HepG2 (cell line): ENCODE data around the gene THADA. TPM values are rescaled to one million over a fixed set of nuclear protein-coding genes. Genes with fewer than 3 reads are reported as not detected.

Experiments
- ATAC-seq: fragments of 200-7000 bp; cut with Tn5 transposase; 3 replicates; pipeline ENCODE4 v1.9.1; 2020; ENCODE audit warnings: mild to moderate bottlenecking, moderate library complexity
- BruUV-seq: library from RNA; stranded (reverse); fragments of 400-500 nt; replicated peaks from 2 replicates; lab custom pipeline; 2021; lab: Mats Ljungman, UMichigan
- CTCF ChIA-PET: fragments of 300-600 bp; formaldehyde crosslinking; extraction: SDS; loops from one replicate; lab custom pipeline; 2021; ENCODE audit warnings: low total read pairs, inconsistent platforms, low intra/inter-chr PET ratio; lab: Yijun Ruan, JAX
- POLR2A ChIA-PET: fragments of 350-600 bp; sonication (Branson Sonifier 250); formaldehyde crosslinking; loops from one replicate; lab custom pipeline; 2020; ENCODE audit warnings: antibody characterized with exemption, inconsistent platforms; lab: Yijun Ruan, JAX
- DNase-seq: peaks from one replicate; pipeline ENCODE4 v3.0.0-alpha.2; 2015; ENCODE audit warnings: low spot score
- FAIRE-seq: peaks from 3 replicates; lab custom pipeline; 2011; peaks lifted over from hg19 to GRCh38; lab: Jason Lieb, UNC
- H2AFZ ChIP-seq: one replicate; pipeline ENCODE4 v1.6.1; 2011; ENCODE audit warnings: low read length, inconsistent platforms
- H3K27ac ChIP-seq: fragments of 300-600 bp; 3 replicates; pipeline ENCODE4 v1.8.0; 2011; ENCODE audit warnings: mixed run types, mild to moderate bottlenecking, mixed read lengths, low read length, inconsistent platforms; ENCODE audit not compliant: insufficient read depth; ENCODE audit errors: extremely low read length
- H3K27me3 ChIP-seq, 2 experiments: fragments of 200-600 bp in 1 of 2; 2 replicates in 1 of 2; 3 replicates in 1 of 2; pipeline versions ENCODE4 v1.6.0 to v1.8.0; 2011; ENCODE audit warnings: low read length in 2 of 2, mild to moderate bottlenecking in 2 of 2, moderate library complexity in 2 of 2, inconsistent platforms in 1 of 2; ENCODE audit not compliant: insufficient read depth in 2 of 2, control insufficient read depth in 1 of 2
- H3K36me3 ChIP-seq, 2 experiments: fragments of 200-600 bp in 1 of 2; replicated peaks in 1 of 2; 2 replicates in 1 of 2; 3 replicates in 1 of 2; pipeline versions ENCODE4 v1.5.1 to v1.8.0; 2011; ENCODE audit warnings: low read length in 2 of 2, inconsistent platforms in 1 of 2; ENCODE audit not compliant: insufficient read depth in 2 of 2, control insufficient read depth in 1 of 2
- H3K4me1 ChIP-seq: 2 replicates; pipeline ENCODE4 v1.5.1; 2012; ENCODE audit warnings: low read length, inconsistent platforms; ENCODE audit not compliant: insufficient read depth
- H3K4me2 ChIP-seq: 2 replicates; pipeline ENCODE4 v1.6.0; 2011; ENCODE audit warnings: low read depth, low read length, inconsistent platforms
- H3K4me3 ChIP-seq, 3 experiments: fragments of 200-600 bp in 1 of 3; sonication (generic), shearing (Covaris generic) in 1 of 3; replicated peaks in 1 of 3; 2 replicates each; pipeline ENCODE4 v1.5.1; 2011 to 2016; ENCODE audit warnings: low read length in 3 of 3, inconsistent platforms in 2 of 3, low read depth in 2 of 3, mild to moderate bottlenecking in 2 of 3, control low read depth in 1 of 3, mixed read lengths in 1 of 3; ENCODE audit not compliant: insufficient read depth in 1 of 3
- H3K79me2 ChIP-seq: one replicate; pipeline ENCODE4 v1.6.1; 2011; ENCODE audit warnings: low read length, inconsistent platforms; ENCODE audit not compliant: insufficient read depth
- H3K9ac ChIP-seq: 2 replicates; pipeline ENCODE4 v1.6.0; 2011; ENCODE audit warnings: mild to moderate bottlenecking, low read depth, low read length, inconsistent platforms; ENCODE audit not compliant: insufficient read depth
- H3K9me3 ChIP-seq: 2 replicates; pipeline ENCODE4 v1.5.1; 2012; ENCODE audit warnings: mild to moderate bottlenecking, low read length
- H4K20me1 ChIP-seq: 2 replicates; pipeline ENCODE4 v1.6.0; 2011; ENCODE audit warnings: inconsistent platforms, mild to moderate bottlenecking, low read length, moderate library complexity; ENCODE audit not compliant: insufficient read depth
- FOXP4 ChIP-seq: sonication (generic); formaldehyde crosslinking; IDR thresholded peaks from 2 replicates; pipeline ENCODE4 v1.4.0; 2020; ENCODE audit warnings: missing genetic modification reagents
- IKZF1 ChIP-seq: fragments of 450-650 bp; IDR thresholded peaks from 2 replicates; pipeline ENCODE4 v1.7.1; 2016
- MNT ChIP-seq: fragments of 450-650 bp; IDR thresholded peaks from 2 replicates; pipeline ENCODE4 v1.6.1; 2016
- RXRA ChIP-seq: sonication (generic); formaldehyde crosslinking; IDR thresholded peaks from 2 replicates; pipeline ENCODE4 v1.5.1; 2020; ENCODE audit warnings: missing genetic modification reagents
- WIZ ChIP-seq: sonication (generic); formaldehyde crosslinking; IDR thresholded peaks from 2 replicates; pipeline ENCODE4 v1.5.1; 2020; ENCODE audit warnings: mild to moderate bottlenecking, missing genetic modification reagents
- ZNF281 ChIP-seq: sonication (generic); formaldehyde crosslinking; IDR thresholded peaks from 2 replicates; pipeline ENCODE4 v1.4.0; 2020; ENCODE audit warnings: missing genetic modification reagents, borderline replicate concordance
- ZNF704 ChIP-seq: sonication (generic); formaldehyde crosslinking; IDR thresholded peaks from 2 replicates; pipeline ENCODE4 v1.8.1; 2023; ENCODE audit warnings: mild to moderate bottlenecking, inconsistent platforms, moderate library complexity, missing genetic modification reagents, borderline replicate concordance
- ZNF790 ChIP-seq: sonication (generic); formaldehyde crosslinking; IDR thresholded peaks from 2 replicates; pipeline ENCODE4 v1.8.0; 2022; ENCODE audit warnings: missing genetic modification reagents, mild to moderate bottlenecking, borderline replicate concordance
- ZNF792 ChIP-seq: IDR thresholded peaks from 2 replicates; pipeline ENCODE4 v1.6.1; 2016
- ZSCAN21 ChIP-seq: sonication (generic); formaldehyde crosslinking; IDR thresholded peaks from 2 replicates; pipeline ENCODE4 v1.8.0; 2022; ENCODE audit warnings: mild to moderate bottlenecking, missing genetic modification reagents, moderate library complexity, borderline replicate concordance
- WGBS: methylation state at CpG from one replicate; pipeline ENCODE4 v1.1.6; 2017; ENCODE audit warnings: low lambda C conversion rate; 5-methylcytosine and 5-hydroxymethylcytosine counted together
- in situ Hi-C: cut with HindIII; loops from 2 replicates; pipeline ENCODE4 v1.10.0; 2017; ENCODE audit warnings: low pct_unique_long_range_greater_than_20kb; ENCODE audit not compliant: extremely low pct_ligation_motif_present
- intact Hi-C: fragments of 100-400 bp; cut with micrococcal nuclease; formaldehyde crosslinking; loops from one replicate; pipeline ENCODE4 v1.10.0; 2022; ENCODE audit not compliant: unreplicated experiment
- polyA plus RNA-seq, 8 experiments: library from polyadenylated mRNA; depleted of rRNA in 3 of 8; stranded (reverse) in 7 of 8; unstranded in 1 of 8; fragments of >200 nt; fragmentation: Illumina TruSeq in 4 of 8; extraction: Trizol in 4 of 8; gene quantifications; 2 replicates each; pipeline versions ENCODE4 v1.2.1 to v1.2.3, GENCODE V29; 2011 to 2016; ENCODE audit warnings: low read depth in 4 of 8, missing spikeins in 1 of 8, mixed read lengths in 1 of 8; ENCODE audit not compliant: insufficient read depth in 1 of 8
- total RNA-seq, 5 experiments: library from RNA; depleted of rRNA; stranded (reverse); fragments of >200 nt; fragmentation: Illumina TruSeq; extraction: Trizol; gene quantifications; 2 replicates each; pipeline ENCODE4 v1.2.3, GENCODE V29; 2016; ENCODE audit warnings: low read depth in 1 of 5
- TF ChIP-seq, protein P1 (sequence below): IDR thresholded peaks from 2 replicates; pipeline ENCODE4 v1.6.1; 2016; ENCODE audit warnings: missing genetic modification reagents, missing compliant biosample characterization

Gene THADA
- total and polyA plus RNA-seq, 2 of the 13 experiments (the other 11 are each of a cell fraction or from before 2014, with no cell fraction given) = 12.7 to 21.7 TPM

DNA sequence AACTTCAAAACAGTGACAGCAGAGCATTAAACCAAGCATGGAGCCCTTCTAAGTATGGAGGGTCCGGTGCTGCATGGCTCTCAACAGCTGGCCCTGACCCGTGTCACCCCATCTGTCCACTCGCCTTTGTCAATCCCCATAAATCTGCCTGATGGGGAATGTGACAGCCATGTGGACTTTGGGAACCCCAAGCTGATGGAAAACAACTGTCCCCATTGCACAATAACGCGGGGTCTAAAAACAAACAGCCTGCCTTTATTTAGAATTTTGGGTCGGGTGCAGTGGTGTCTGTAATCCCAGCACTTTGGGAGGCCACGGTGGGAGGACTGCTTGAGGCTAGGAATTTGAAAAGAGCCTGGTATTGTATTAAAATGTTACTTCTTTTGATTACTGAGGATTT lies 17.1 kb upstream of the THADA start:
- Histone ChIP-seq H3K4me1 (peaks cover 48% of the 10 kb centered on the region), H3K4me2 (peak overlapping the region; percentile 82), H3K27ac (peak overlapping the region; percentile 21), H3K9ac (peak overlapping the region; percentile 14; the same call in 1 of the 2 replicates), H3K9me3 (no peaks in the 10 kb centered on the region), H2AFZ (peak overlapping the region; percentile 6), H3K4me3 (peak overlapping the region; percentile 24 to 59 (median 43)), H4K20me1 (no peaks in the 10 kb centered on the region), H3K27me3 (no peaks in the 10 kb centered on the region), H3K36me3 (no peaks in the 10 kb centered on the region), H3K79me2 (no peaks in the 10 kb centered on the region)
- DNase-seq = peak; percentile 50
- BruUV-seq = no TSS peak
- intact Hi-C loops (loop anchor here (1.0 kb wide), 3 partner anchors 21 to 269 kb away; no protein-coding TSS in a partner anchor), in situ Hi-C loops (no loop called here)
- peak; percentile 30 for FAIRE-seq
- CTCF ChIA-PET = interaction anchor here (1.7 kb wide), 1 partner anchor 17 kb away, joined by 5 read pairs; the partner anchor contains the start of gene THADA
- POLR2A ChIA-PET = interaction anchor here (0.9 to 2.7 kb wide), 3 partner anchors 12 to 24 kb away, joined by 3 to 14 read pairs (median 3); partner anchors contain the start of genes PLEKHH2 and THADA
- peak; percentile 65 for ATAC-seq
- under 1% methylated on average over 7 of the region's 7 CpGs for WGBS
- no peak; the same call in 1 of the 2 replicates for TF ChIP-seq ZNF790 (CRISPR knock-in tag)
- no peak for TF ChIP-seq ZNF281 (CRISPR knock-in tag)
- no peak for TF ChIP-seq ZNF792 (CRISPR knock-in tag)
- no peak for TF ChIP-seq RXRA (CRISPR knock-in tag)
- TF ChIP-seq MNT = no peak
- no peak for TF ChIP-seq ZNF704 (CRISPR knock-in tag)
- no peak for TF ChIP-seq WIZ (CRISPR knock-in tag)
- TF ChIP-seq IKZF1 = no peak
- no peak for TF ChIP-seq ZSCAN21 (CRISPR knock-in tag)
- peak; percentile 77 for TF ChIP-seq FOXP4 (CRISPR knock-in tag)
- TF ChIP-seq, protein P1, sequence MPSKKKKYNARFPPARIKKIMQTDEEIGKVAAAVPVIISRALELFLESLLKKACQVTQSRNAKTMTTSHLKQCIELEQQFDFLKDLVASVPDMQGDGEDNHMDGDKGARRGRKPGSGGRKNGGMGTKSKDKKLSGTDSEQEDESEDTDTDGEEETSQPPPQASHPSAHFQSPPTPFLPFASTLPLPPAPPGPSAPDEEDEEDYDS (CRISPR knock-in tag) = no peak
